Measurements from ENCODE around the gene SNCAIP. TPM values are rescaled to one million over a fixed set of nuclear protein-coding genes. Genes with fewer than 3 reads are reported as not detected.

The SNCAIP gene
- total RNA-seq, 3 donors from 2014 or later (not counting 1 experiment from before 2014, with no cell fraction given): 0.73 TPM; not detected in 2

DNA sequence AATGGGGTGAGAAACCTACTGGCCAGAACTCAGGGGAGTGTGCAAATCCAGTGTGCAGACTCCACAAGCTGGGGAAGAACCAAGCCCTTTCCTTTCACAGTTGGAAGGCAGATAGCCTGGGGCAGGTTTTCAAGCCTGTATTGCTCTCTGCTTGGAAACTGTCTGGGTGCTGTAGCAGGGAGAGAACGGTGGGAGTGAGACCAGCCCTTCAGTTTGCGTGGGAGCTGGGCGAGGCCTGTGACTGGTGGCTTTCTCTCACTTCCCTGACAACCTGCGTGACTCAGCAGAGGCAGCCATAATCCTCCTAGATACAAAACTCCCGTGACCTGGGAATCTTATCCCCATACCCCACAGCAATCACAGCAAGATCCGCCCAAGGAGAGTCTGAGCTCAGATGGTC, 44.9 kb upstream of the SNCAIP start:
- WGBS (ENCODE audit: insufficient coverage): 96% methylated on average over 6 of the region's 6 CpGs
- peaks cover 13% of the 10 kb centered on the region for H3K9me3 ChIP-seq (ENCODE audit: control insufficient read depth, insufficient read depth, low read length)
- ATAC-seq (no peak), DNase-seq (no peak)
- no peak overlapping the region for H3K4me3 ChIP-seq (ENCODE audit: low read length)
- H3K4me1 Mint-ChIP-seq: no peaks in the 10 kb centered on the region
- peaks cover 7% of the 10 kb centered on the region for H3K36me3 Mint-ChIP-seq
- H3K4me1 ChIP-seq (ENCODE audit: control insufficient read depth, insufficient read depth, low read length): no peaks in the 10 kb centered on the region
- H3K27me3 Mint-ChIP-seq (ENCODE audit: low read depth in 2 of 2): no peaks in the 10 kb centered on the region
- no peak overlapping the region for H3K4me3 Mint-ChIP-seq
- H3K9me3 Mint-ChIP-seq: peaks cover 17 to 25% of the 10 kb centered on the region in 2 donors
- intact Hi-C loops (cut with micrococcal nuclease): no loop called here
- H3K27me3 ChIP-seq (ENCODE audit: control insufficient read depth, insufficient read depth, low read length): no peaks in the 10 kb centered on the region
- no peak overlapping the region for H3K27ac Mint-ChIP-seq
- H3K36me3 ChIP-seq (ENCODE audit: control insufficient read depth, insufficient read depth, low read length): no peaks in the 10 kb centered on the region
- TF ChIP-seq, protein P1, sequence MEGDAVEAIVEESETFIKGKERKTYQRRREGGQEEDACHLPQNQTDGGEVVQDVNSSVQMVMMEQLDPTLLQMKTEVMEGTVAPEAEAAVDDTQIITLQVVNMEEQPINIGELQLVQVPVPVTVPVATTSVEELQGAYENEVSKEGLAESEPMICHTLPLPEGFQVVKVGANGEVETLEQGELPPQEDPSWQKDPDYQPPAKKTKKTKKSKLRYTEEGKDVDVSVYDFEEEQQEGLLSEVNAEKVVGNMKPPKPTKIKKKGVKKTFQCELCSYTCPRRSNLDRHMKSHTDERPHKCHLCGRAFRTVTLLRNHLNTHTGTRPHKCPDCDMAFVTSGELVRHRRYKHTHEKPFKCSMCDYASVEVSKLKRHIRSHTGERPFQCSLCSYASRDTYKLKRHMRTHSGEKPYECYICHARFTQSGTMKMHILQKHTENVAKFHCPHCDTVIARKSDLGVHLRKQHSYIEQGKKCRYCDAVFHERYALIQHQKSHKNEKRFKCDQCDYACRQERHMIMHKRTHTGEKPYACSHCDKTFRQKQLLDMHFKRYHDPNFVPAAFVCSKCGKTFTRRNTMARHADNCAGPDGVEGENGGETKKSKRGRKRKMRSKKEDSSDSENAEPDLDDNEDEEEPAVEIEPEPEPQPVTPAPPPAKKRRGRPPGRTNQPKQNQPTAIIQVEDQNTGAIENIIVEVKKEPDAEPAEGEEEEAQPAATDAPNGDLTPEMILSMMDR (IDR thresholded peaks at IDR 0.05): no peak
- H3K27ac ChIP-seq (ENCODE audit: low read length): no peak overlapping the region

DNA sequence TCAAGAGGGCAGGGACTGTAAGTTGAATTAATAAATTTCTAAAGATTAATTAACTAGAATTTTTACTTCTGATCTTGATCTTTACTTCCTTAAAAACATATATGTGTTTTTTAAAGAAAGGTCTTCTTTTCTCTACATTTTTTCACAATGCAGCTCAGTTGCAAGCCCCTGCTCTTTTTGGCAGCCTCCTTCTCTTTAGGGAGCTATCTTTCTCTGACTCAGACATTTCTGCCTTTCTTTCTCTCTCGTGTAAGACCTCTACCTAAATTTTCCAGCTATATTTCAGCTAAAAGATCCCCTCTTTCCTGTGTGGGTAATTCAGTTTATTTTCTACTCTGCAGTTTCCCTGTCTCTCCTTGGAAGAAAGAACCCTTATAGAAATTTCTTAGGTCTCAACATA, 38.3 kb upstream of the SNCAIP start:
- TF ChIP-seq, protein P1 (IDR thresholded peaks at IDR 0.05): no peak
- Histone ChIP-seq H3K4me1 (ENCODE audit: control insufficient read depth, insufficient read depth, low read length) (no peaks in the 10 kb centered on the region), H3K36me3 (ENCODE audit: control insufficient read depth, insufficient read depth, low read length) (no peaks in the 10 kb centered on the region), H3K27ac (ENCODE audit: low read length) (no peak overlapping the region), H3K9me3 (ENCODE audit: control insufficient read depth, insufficient read depth, low read length) (no peaks in the 10 kb centered on the region), H3K4me3 (ENCODE audit: low read length) (no peak overlapping the region), H3K27me3 (ENCODE audit: control insufficient read depth, insufficient read depth, low read length) (no peaks in the 10 kb centered on the region)
- H3K27ac Mint-ChIP-seq: no peak overlapping the region
- intact Hi-C loops (cut with micrococcal nuclease): no loop called here
- DNase-seq (no peak), ATAC-seq (no peak)
- WGBS (ENCODE audit: insufficient coverage): 60% methylated on average over 1 of the region's 1 CpG
- H3K9me3 Mint-ChIP-seq: peaks cover 9 to 21% of the 10 kb centered on the region in 2 donors
- peaks cover 7% of the 10 kb centered on the region for H3K36me3 Mint-ChIP-seq
- H3K27me3 Mint-ChIP-seq (ENCODE audit: low read depth in 2 of 2): no peaks in the 10 kb centered on the region
- no peak overlapping the region for H3K4me3 Mint-ChIP-seq
- no peaks in the 10 kb centered on the region for H3K4me1 Mint-ChIP-seq

GRCh38 chr5:122283592-122283991, 28.4 kb upstream of the SNCAIP start:
- TF ChIP-seq, protein P1 (IDR thresholded peaks at IDR 0.05): no peak
- intact Hi-C loops (cut with micrococcal nuclease): no loop called here
- DNase-seq (no peak), ATAC-seq (no peak)
- Histone ChIP-seq H3K27me3 (ENCODE audit: control insufficient read depth, insufficient read depth, low read length) (no peaks in the 10 kb centered on the region), H3K9me3 (ENCODE audit: control insufficient read depth, insufficient read depth, low read length) (peaks cover 3% of the 10 kb centered on the region), H3K4me1 (ENCODE audit: control insufficient read depth, insufficient read depth, low read length) (no peaks in the 10 kb centered on the region), H3K4me3 (ENCODE audit: low read length) (no peak overlapping the region), H3K36me3 (ENCODE audit: control insufficient read depth, insufficient read depth, low read length) (no peaks in the 10 kb centered on the region), H3K27ac (ENCODE audit: low read length) (no peak overlapping the region)
- Mint-ChIP-seq H3K4me3 (no peak overlapping the region), H3K9me3 (peaks cover 7 to 12% of the 10 kb centered on the region in 2 donors), H3K4me1 (no peaks in the 10 kb centered on the region), H3K27me3 (ENCODE audit: low read depth in 2 of 2) (no peaks in the 10 kb centered on the region), H3K36me3 (no peaks in the 10 kb centered on the region), H3K27ac (no peak overlapping the region)
- WGBS (ENCODE audit: insufficient coverage): 100% methylated on average over 1 of the region's 3 CpGs

DNA sequence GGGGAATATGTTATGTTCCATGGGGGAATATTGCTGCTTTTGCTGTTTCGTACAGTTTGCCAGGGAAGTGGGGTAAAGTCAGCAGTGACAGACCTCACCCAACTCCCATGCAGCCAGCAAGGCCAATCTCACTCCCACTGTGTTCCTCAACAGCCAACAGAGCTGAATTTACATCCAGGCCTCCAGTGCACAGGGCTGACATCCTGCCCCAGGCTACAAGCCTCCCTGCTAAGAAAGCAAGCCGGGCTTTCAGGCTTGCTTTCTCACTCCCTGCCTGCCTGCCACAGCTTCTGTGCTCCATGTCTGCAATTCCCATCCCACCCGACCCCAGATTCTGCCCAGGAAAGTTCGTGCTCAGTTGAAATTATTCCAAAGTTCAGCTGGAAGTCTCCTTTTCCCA, 25.5 kb upstream of the SNCAIP start:
- Histone ChIP-seq H3K27ac (ENCODE audit: low read length) (no peak overlapping the region), H3K4me1 (ENCODE audit: control insufficient read depth, insufficient read depth, low read length) (no peaks in the 10 kb centered on the region), H3K4me3 (ENCODE audit: low read length) (no peak overlapping the region), H3K9me3 (ENCODE audit: control insufficient read depth, insufficient read depth, low read length) (peaks cover 3% of the 10 kb centered on the region), H3K36me3 (ENCODE audit: control insufficient read depth, insufficient read depth, low read length) (no peaks in the 10 kb centered on the region), H3K27me3 (ENCODE audit: control insufficient read depth, insufficient read depth, low read length) (no peaks in the 10 kb centered on the region)
- Mint-ChIP-seq H3K27me3 (ENCODE audit: low read depth in 2 of 2) (no peaks in the 10 kb centered on the region), H3K4me1 (no peaks in the 10 kb centered on the region), H3K36me3 (no peaks in the 10 kb centered on the region), H3K4me3 (no peak overlapping the region), H3K9me3 (peaks cover 8% of the 10 kb centered on the region in 2 donors), H3K27ac (no peak overlapping the region)
- intact Hi-C loops (cut with micrococcal nuclease): no loop called here
- WGBS (ENCODE audit: insufficient coverage): 85% methylated on average over 4 of the region's 4 CpGs
- ATAC-seq (no peak), DNase-seq (no peak)
- TF ChIP-seq, protein P1 (IDR thresholded peaks at IDR 0.05): no peak

Data from natural killer cell (primary cell).